Measurements from ENCODE around the gene OR4L1.
"Not testable (repeated sequence)": the region's sequence is repeated elsewhere in the genome, so short reads cannot be mapped to it uniquely, and the experiment has no call there.

The OR4L1 gene

GRCh38 chr14:20048202-20048601 lies 11.6 kb upstream of the OR4L1 start:
- TF ChIP-seq CTCF (IDR thresholded peaks at IDR 0.05; ENCODE audit: borderline replicate concordance, control extremely low read depth, extremely low read depth, insufficient read depth, missing control alignments), result no peak

GRCh38 chr14:20092050-20092449 lies 32.2 kb downstream of the OR4L1 start:
- TF ChIP-seq CTCF (IDR thresholded peaks at IDR 0.05; ENCODE audit: borderline replicate concordance, control extremely low read depth, extremely low read depth, insufficient read depth, missing control alignments), result no peak
- no peak for DNase-seq (ENCODE audit: low spot score)
- in situ Hi-C loops (cut with MboI; ENCODE audit: low sequenced_read_pairs, unreplicated experiment), result no loop called here

More at GRCh38 chr14:20048202-20048601, 11.6 kb upstream of the OR4L1 start:
- DNase-seq (ENCODE audit: low spot score), result no peak
- in situ Hi-C loops (cut with MboI; ENCODE audit: low sequenced_read_pairs, unreplicated experiment), result no loop called here

- in situ Hi-C loops (cut with MboI; ENCODE audit: low sequenced_read_pairs, unreplicated experiment), result no loop called here
- TF ChIP-seq CTCF (IDR thresholded peaks at IDR 0.05; ENCODE audit: borderline replicate concordance, control extremely low read depth, extremely low read depth, insufficient read depth, missing control alignments), result no peak
- no peak for DNase-seq (ENCODE audit: low spot score)
Measured at GRCh38 chr14:20093442-20093841, 33.6 kb downstream of the OR4L1 start.

- DNase-seq (ENCODE audit: low spot score); in situ Hi-C loops (cut with MboI; ENCODE audit: low sequenced_read_pairs, unreplicated experiment): not testable (repeated sequence)
Measured at GRCh38 chr14:20098926-20099770, 39.3 kb downstream of the OR4L1 start.

GRCh38 chr14:20110438-20110837 lies 50.6 kb downstream of the OR4L1 start, which contains the start of gene OR4K17:
OR4K17 (plus strand) TSS chr14:20110739; CDS start chr14:20117500, 6,761 bp downstream.
- no peak for DNase-seq (ENCODE audit: low spot score)
- in situ Hi-C loops (cut with MboI; ENCODE audit: low sequenced_read_pairs, unreplicated experiment), result no loop called here
- no peak for TF ChIP-seq CTCF (IDR thresholded peaks at IDR 0.05; ENCODE audit: borderline replicate concordance, control extremely low read depth, extremely low read depth, insufficient read depth, missing control alignments)

All from GM13976 (cell line).